CD14-positive monocyte (primary cell): ENCODE data around the gene MCF2L2. TPM values are rescaled to one million over a fixed set of nuclear protein-coding genes. Genes with fewer than 3 reads are reported as not detected.

Experiments used
- DNase-seq, 3 donors: peaks; one replicate each; pipeline ENCODE4 v3.0.0-alpha.2; 2011 to 2022
- H2AFZ ChIP-seq: 2 replicates; pipeline ENCODE4 v1.6.0; 2012; ENCODE audit warnings: mild to moderate bottlenecking, low read depth, low read length, inconsistent platforms; ENCODE audit not compliant: insufficient read depth, poor library complexity, severe bottlenecking
- H3K27ac ChIP-seq, 2 donors: 1 replicate in 1 of 2; 2 replicates in 1 of 2; pipeline ENCODE4 v1.5.1; 2012 to 2013; ENCODE audit warnings: low read length in 2 of 2, control low read depth in 1 of 2, inconsistent platforms in 1 of 2, low read depth in 1 of 2, mild to moderate bottlenecking in 1 of 2
- H3K27me3 ChIP-seq, 2 donors: one replicate each; pipeline versions ENCODE4 v1.6.0 to v1.6.1; 2011 to 2013; ENCODE audit warnings: low read length in 2 of 2; ENCODE audit not compliant: control insufficient read depth in 2 of 2, insufficient read depth in 2 of 2
- H3K36me3 ChIP-seq, 2 donors: replicated peaks in 1 of 2; 1 replicate in 1 of 2; 2 replicates in 1 of 2; pipeline versions ENCODE4 v1.5.1 to v1.6.1; 2012 to 2013; ENCODE audit warnings: low read length in 2 of 2, control low read depth in 1 of 2, inconsistent platforms in 1 of 2, mild to moderate bottlenecking in 1 of 2; ENCODE audit not compliant: insufficient read depth in 2 of 2, control insufficient read depth in 1 of 2
- H3K4me1 ChIP-seq, 2 donors: 1 replicate in 1 of 2; 2 replicates in 1 of 2; pipeline versions ENCODE4 v1.5.1 to v1.6.1; 2012 to 2013; ENCODE audit warnings: low read length in 2 of 2, control low read depth in 1 of 2, inconsistent platforms in 1 of 2, mild to moderate bottlenecking in 1 of 2, moderate library complexity in 1 of 2; ENCODE audit not compliant: insufficient read depth in 2 of 2, control insufficient read depth in 1 of 2
- H3K4me2 ChIP-seq: replicated peaks from 2 replicates; pipeline ENCODE3; 2012; ENCODE audit warnings: low read length, moderate library complexity, mild to moderate bottlenecking; ENCODE audit not compliant: poor library complexity, severe bottlenecking; ENCODE audit errors: extremely low read depth
- H3K4me3 ChIP-seq, 3 experiments: fragments of 200-600 bp in 1 of 3; sonication (generic) in 1 of 3; replicated peaks in 1 of 3; 1 replicate in 2 of 3; 2 replicates in 1 of 3; pipeline ENCODE4 v1.5.1; 2011 to 2013; ENCODE audit warnings: low read length in 3 of 3, mild to moderate bottlenecking in 3 of 3, control low read depth in 2 of 3, low read depth in 2 of 3, inconsistent platforms in 1 of 3, moderate library complexity in 1 of 3
- H3K79me2 ChIP-seq: 2 replicates; pipeline ENCODE4 v1.6.0; 2012; ENCODE audit warnings: mild to moderate bottlenecking, control low read depth, inconsistent platforms, low read length, moderate library complexity; ENCODE audit not compliant: insufficient read depth
- H3K9ac ChIP-seq: 2 replicates; pipeline ENCODE4 v1.6.0; 2017; ENCODE audit warnings: low read length, mild to moderate bottlenecking; ENCODE audit not compliant: insufficient read depth, poor library complexity, severe bottlenecking
- H3K9me3 ChIP-seq, 2 donors: replicated peaks in 1 of 2; 1 replicate in 1 of 2; 2 replicates in 1 of 2; pipeline versions ENCODE4 v1.5.1 to v1.6.1; 2012 to 2013; ENCODE audit warnings: low read length in 2 of 2, control low read depth in 1 of 2; ENCODE audit not compliant: control insufficient read depth in 1 of 2, insufficient read depth in 1 of 2
- H4K20me1 ChIP-seq: 2 replicates; pipeline ENCODE4 v1.6.0; 2012; ENCODE audit warnings: mild to moderate bottlenecking, low read length, control low read depth, moderate library complexity; ENCODE audit not compliant: insufficient read depth
- H3K27ac Mint-ChIP-seq, 7 donors: one replicate each; pipeline ENCODE4 v1.8.0; 2020; ENCODE audit warnings: mild to moderate bottlenecking in 7 of 7, mixed read lengths in 7 of 7, moderate library complexity in 6 of 7, inconsistent platforms in 2 of 7
- H3K27me3 Mint-ChIP-seq, 3 donors: one replicate each; pipeline ENCODE4 v1.8.0; 2021 to 2022; ENCODE audit warnings: low read depth in 3 of 3, mild to moderate bottlenecking in 3 of 3, mixed read lengths in 3 of 3, moderate library complexity in 3 of 3, inconsistent platforms in 1 of 3
- H3K36me3 Mint-ChIP-seq, 2 donors: one replicate each; pipeline ENCODE4 v1.8.0; 2020; ENCODE audit warnings: mixed read lengths in 2 of 2, inconsistent platforms in 1 of 2, mild to moderate bottlenecking in 1 of 2
- H3K4me1 Mint-ChIP-seq: one replicate; pipeline ENCODE4 v1.8.0; 2020; ENCODE audit warnings: mild to moderate bottlenecking, mixed read lengths
- H3K4me3 Mint-ChIP-seq, 2 donors: one replicate each; pipeline ENCODE4 v1.8.0; 2020; ENCODE audit warnings: mild to moderate bottlenecking in 2 of 2, mixed read lengths in 2 of 2, moderate library complexity in 1 of 2
- H3K9me3 Mint-ChIP-seq, 7 donors: one replicate each; pipeline ENCODE4 v1.8.0; 2020 to 2022; ENCODE audit warnings: mixed read lengths in 7 of 7, mild to moderate bottlenecking in 6 of 7, moderate library complexity in 6 of 7, inconsistent platforms in 2 of 7
- CTCF ChIP-seq: fragments of 200-600 bp; IDR thresholded peaks from one replicate; pipeline ENCODE4 v1.8.0; 2022; ENCODE audit warnings: antibody characterized with exemption, mild to moderate bottlenecking
- WGBS: methylation state at CpG from one replicate; pipeline ENCODE4 v1.1.5; 2013; ENCODE audit warnings: missing lambda C conversion rate; ENCODE audit not compliant: insufficient coverage; 5-methylcytosine and 5-hydroxymethylcytosine counted together
- intact Hi-C, 2 donors: fragments of 100-400 bp; cut with micrococcal nuclease; formaldehyde crosslinking; loops; one replicate each; pipeline versions ENCODE4 v1.15.0 to v1.15.1; 2023
- polyA plus RNA-seq, 3 donors: library from polyadenylated mRNA; depleted of rRNA in 1 of 3; unstranded in 2 of 3; stranded (reverse) in 1 of 3; fragments of 300-500 nt in 2 of 3; fragments of >200 nt in 1 of 3; fragmentation: Illumina TruSeq in 2 of 3; gene quantifications; 1 replicate in 2 of 3; 2 replicates in 1 of 3; pipeline ENCODE4 v1.2.3, GENCODE V29; 2012 to 2021

Gene MCF2L2
- polyA plus RNA-seq, 3 donors = 0.01 to 0.13 TPM; not detected in 1

GRCh38 chr3:183272142-183272541 is 156.3 kb downstream of the MCF2L2 start:
- H3K27me3 ChIP-seq = no peaks in the 10 kb centered on the region
- intact Hi-C loops = loop anchor here in 1 of 2 donors (5.0 kb wide), 1 partner anchor 35 kb away; no protein-coding TSS in a partner anchor
- Mint-ChIP-seq H3K9me3 (no peaks in the 10 kb centered on the region), H3K4me3 (no peak overlapping the region), H3K27me3 (no peaks in the 10 kb centered on the region), H3K36me3 (peaks cover 18 to 20% of the 10 kb centered on the region in 2 donors), H3K4me1 (peaks cover 39% of the 10 kb centered on the region), H3K27ac (peak overlapping the region in 1 of 7 donors; percentile 76)
- H3K9ac ChIP-seq = no peak overlapping the region
- H3K4me3 ChIP-seq = no peak overlapping the region
- H3K36me3 ChIP-seq = peaks cover 8 to 17% of the 10 kb centered on the region in 2 donors
- H3K79me2 ChIP-seq = peaks cover 58% of the 10 kb centered on the region
- TF ChIP-seq CTCF = no peak
- no peak overlapping the region for H3K27ac ChIP-seq
- no CpG with 5 or more reads among the region's 3 CpGs for WGBS
- H3K4me2 ChIP-seq = no peak overlapping the region
- H4K20me1 ChIP-seq = no peaks in the 10 kb centered on the region
- no peaks in the 10 kb centered on the region for H3K9me3 ChIP-seq
- DNase-seq = no peak
- peaks cover 34 to 42% of the 10 kb centered on the region in 2 donors for H3K4me1 ChIP-seq
- no peak overlapping the region for H2AFZ ChIP-seq

- no peaks in the 10 kb centered on the region for H3K9me3 ChIP-seq
- H3K27me3 Mint-ChIP-seq = no peaks in the 10 kb centered on the region
- H3K4me2 ChIP-seq = no peak overlapping the region
- DNase-seq = no peak
- H3K36me3 Mint-ChIP-seq = peaks cover 25 to 26% of the 10 kb centered on the region in 2 donors
- H3K79me2 ChIP-seq = peaks cover 76% of the 10 kb centered on the region
- H3K9me3 Mint-ChIP-seq = no peaks in the 10 kb centered on the region
- no peak overlapping the region for H3K4me3 ChIP-seq
- no peak overlapping the region for H3K9ac ChIP-seq
- H3K27ac Mint-ChIP-seq = no peak overlapping the region
- H3K4me3 Mint-ChIP-seq = no peak overlapping the region
- 100% methylated on average over 5 of the region's 7 CpGs for WGBS
- no peak overlapping the region for H2AFZ ChIP-seq
- no peak for TF ChIP-seq CTCF
- H3K36me3 ChIP-seq = peaks cover 8 to 17% of the 10 kb centered on the region in 2 donors
- H3K27ac ChIP-seq = no peak overlapping the region
- H3K4me1 ChIP-seq = peaks cover 37 to 46% of the 10 kb centered on the region in 2 donors
- H3K4me1 Mint-ChIP-seq = peaks cover 34% of the 10 kb centered on the region
- intact Hi-C loops = loop anchor here in 1 of 2 donors (5.0 kb wide), 1 partner anchor 37 kb away; no protein-coding TSS in a partner anchor
- H3K27me3 ChIP-seq = no peaks in the 10 kb centered on the region
- no peaks in the 10 kb centered on the region for H4K20me1 ChIP-seq
Measured at GRCh38 chr3:183270344-183270743, 158.1 kb downstream of the MCF2L2 start.
